Astrocyte (in vitro differentiated cells and primary cell): ENCODE results near the gene CTIF. TPM values are rescaled to one million over a fixed set of nuclear protein-coding genes. Genes with fewer than 3 reads are reported as not detected.

Experiments used
- DNase-seq: peaks from one replicate; pipeline ENCODE4 v3.0.0-alpha.2; 2010; ENCODE audit warnings: low read depth
- FAIRE-seq: peaks from 2 replicates; lab custom pipeline; 2011; peaks lifted over from hg19 to GRCh38; lab: Jason Lieb, UNC
- H2AFZ ChIP-seq: 2 replicates; pipeline ENCODE4 v1.6.0; 2012; ENCODE audit warnings: low read depth, low read length, inconsistent platforms
- H3K27ac ChIP-seq: 2 replicates; pipeline ENCODE4 v1.5.1; 2011; ENCODE audit warnings: low read depth, low read length, inconsistent platforms
- H3K27me3 ChIP-seq: 2 replicates; pipeline ENCODE4 v1.6.0; 2011; ENCODE audit warnings: low read length, inconsistent platforms; ENCODE audit not compliant: insufficient read depth
- H3K36me3 ChIP-seq: 2 replicates; pipeline ENCODE4 v1.5.1; 2011; ENCODE audit warnings: low read length, inconsistent platforms; ENCODE audit not compliant: insufficient read depth
- H3K4me1 ChIP-seq: 2 replicates; pipeline ENCODE4 v1.5.1; 2011; ENCODE audit warnings: low read length, inconsistent platforms; ENCODE audit not compliant: insufficient read depth
- H3K4me2 ChIP-seq: 2 replicates; pipeline ENCODE4 v1.6.0; 2012; ENCODE audit warnings: low read length, inconsistent platforms
- H3K4me3 ChIP-seq: 2 replicates; pipeline ENCODE4 v1.5.1; 2011; ENCODE audit warnings: low read depth, mild to moderate bottlenecking, low read length, inconsistent platforms; ENCODE audit not compliant: insufficient read depth
- H3K79me2 ChIP-seq: 2 replicates; pipeline ENCODE4 v1.6.0; 2012; ENCODE audit warnings: mild to moderate bottlenecking, low read length, inconsistent platforms; ENCODE audit not compliant: insufficient read depth
- H3K9ac ChIP-seq: 2 replicates; pipeline ENCODE4 v1.6.0; 2012; ENCODE audit warnings: mild to moderate bottlenecking, low read length, inconsistent platforms
- H3K9me3 ChIP-seq: 2 replicates; pipeline ENCODE4 v1.5.1; 2012; ENCODE audit warnings: low read depth, mild to moderate bottlenecking, low read length, inconsistent platforms; ENCODE audit not compliant: insufficient read depth
- H4K20me1 ChIP-seq: 2 replicates; pipeline ENCODE4 v1.6.0; 2012; ENCODE audit warnings: low read length, inconsistent platforms; ENCODE audit not compliant: insufficient read depth
- H3K27ac Mint-ChIP-seq: one replicate; pipeline ENCODE4 v1.8.0; 2021; ENCODE audit warnings: mild to moderate bottlenecking, mixed read lengths; ENCODE audit not compliant: unreplicated experiment
- H3K27me3 Mint-ChIP-seq: one replicate; pipeline ENCODE4 v1.8.0; 2021; ENCODE audit warnings: low read depth, mixed read lengths; ENCODE audit not compliant: unreplicated experiment
- H3K36me3 Mint-ChIP-seq: one replicate; pipeline ENCODE4 v1.8.0; 2021; ENCODE audit warnings: low read depth, mixed read lengths; ENCODE audit not compliant: unreplicated experiment
- H3K4me1 Mint-ChIP-seq: one replicate; pipeline ENCODE4 v1.8.0; 2021; ENCODE audit warnings: low read depth, mixed read lengths; ENCODE audit not compliant: unreplicated experiment
- H3K4me3 Mint-ChIP-seq: one replicate; pipeline ENCODE4 v1.8.0; 2021; ENCODE audit warnings: mild to moderate bottlenecking, moderate library complexity, mixed read lengths; ENCODE audit not compliant: unreplicated experiment
- H3K9me3 Mint-ChIP-seq: one replicate; pipeline ENCODE4 v1.8.0; 2021; ENCODE audit warnings: mild to moderate bottlenecking, mixed read lengths; ENCODE audit not compliant: unreplicated experiment
- EZH2 ChIP-seq: IDR thresholded peaks from 2 replicates; pipeline ENCODE4 v1.6.1; 2012; ENCODE audit warnings: mild to moderate bottlenecking, low read length, inconsistent platforms; ENCODE audit not compliant: insufficient read depth
- total RNA-seq: library from RNA; stranded (reverse); gene quantifications from 2 replicates; pipeline ENCODE4 v1.2.1, GENCODE V29; 2021
- TF ChIP-seq, protein P1 (sequence below): IDR thresholded peaks from 2 replicates; pipeline ENCODE4 v1.5.1; 2011; ENCODE audit warnings: low read depth, mild to moderate bottlenecking, inconsistent platforms, low read length, moderate library complexity; ENCODE audit not compliant: insufficient read depth

The CTIF gene
- total RNA-seq, 1 donor from 2014 or later, result 101 TPM

DNA sequence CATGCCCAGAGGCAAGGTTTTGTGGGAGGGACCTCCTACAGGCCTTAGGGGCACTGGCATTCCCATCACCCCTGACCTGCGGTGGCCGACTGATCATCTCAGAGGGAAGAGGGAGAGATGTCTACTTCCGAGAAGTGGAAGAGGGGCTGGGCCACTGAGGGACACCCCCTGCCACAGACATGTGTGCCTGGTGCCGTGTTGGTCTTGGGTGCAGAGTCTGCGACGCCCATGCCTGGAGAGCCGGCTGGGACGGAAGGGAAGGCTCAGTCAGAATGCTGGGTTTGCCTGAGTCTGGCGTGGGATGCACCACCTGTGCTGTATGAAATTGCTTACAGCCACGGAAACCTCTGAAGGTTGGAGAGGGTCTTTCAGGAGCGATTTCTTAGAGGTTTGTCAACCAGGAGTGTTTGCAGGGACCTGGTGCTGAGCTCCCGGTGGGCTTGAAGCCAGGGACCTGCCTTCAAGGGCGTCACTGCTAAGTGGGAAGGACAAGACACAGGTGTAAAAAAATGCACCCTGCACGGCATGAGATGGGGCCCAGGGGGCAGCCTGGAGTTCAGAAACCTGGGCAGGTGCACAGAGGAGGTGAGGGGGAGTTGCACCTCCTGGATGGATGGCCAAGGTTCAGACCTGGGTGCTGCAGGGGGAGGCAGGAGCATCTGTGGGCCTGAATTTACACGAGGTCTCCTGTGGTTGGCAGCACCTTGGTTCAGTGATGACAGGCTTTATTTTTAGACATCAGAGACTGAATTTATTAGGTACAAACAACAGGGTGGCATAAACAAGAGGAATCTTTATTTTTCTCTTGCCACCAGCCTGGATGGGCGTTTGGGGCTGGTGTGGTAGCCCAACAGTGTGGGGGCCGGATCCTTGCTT lies 100.3 kb downstream of the CTIF start:
- Mint-ChIP-seq H3K4me3 (no peak overlapping the region), H3K27me3 (no peaks in the 10 kb centered on the region), H3K4me1 (peaks cover 34% of the 10 kb centered on the region), H3K36me3 (peaks cover 52% of the 10 kb centered on the region), H3K27ac (peak overlapping the region; percentile 26), H3K9me3 (peaks cover 8% of the 10 kb centered on the region)
- Histone ChIP-seq H3K9me3 (no peaks in the 10 kb centered on the region), H4K20me1 (peaks cover 39% of the 10 kb centered on the region), H2AFZ (no peak overlapping the region), H3K4me2 (no peak overlapping the region), H3K27me3 (no peaks in the 10 kb centered on the region), H3K9ac (no peak overlapping the region), H3K79me2 (peaks cover 30% of the 10 kb centered on the region), H3K36me3 (peaks cover under 1% of the 10 kb centered on the region), H3K4me3 (no peak overlapping the region), H3K4me1 (peaks cover 21% of the 10 kb centered on the region), H3K27ac (no peak overlapping the region)
- FAIRE-seq (no peak), DNase-seq (no peak)
- TF ChIP-seq, protein P1, sequence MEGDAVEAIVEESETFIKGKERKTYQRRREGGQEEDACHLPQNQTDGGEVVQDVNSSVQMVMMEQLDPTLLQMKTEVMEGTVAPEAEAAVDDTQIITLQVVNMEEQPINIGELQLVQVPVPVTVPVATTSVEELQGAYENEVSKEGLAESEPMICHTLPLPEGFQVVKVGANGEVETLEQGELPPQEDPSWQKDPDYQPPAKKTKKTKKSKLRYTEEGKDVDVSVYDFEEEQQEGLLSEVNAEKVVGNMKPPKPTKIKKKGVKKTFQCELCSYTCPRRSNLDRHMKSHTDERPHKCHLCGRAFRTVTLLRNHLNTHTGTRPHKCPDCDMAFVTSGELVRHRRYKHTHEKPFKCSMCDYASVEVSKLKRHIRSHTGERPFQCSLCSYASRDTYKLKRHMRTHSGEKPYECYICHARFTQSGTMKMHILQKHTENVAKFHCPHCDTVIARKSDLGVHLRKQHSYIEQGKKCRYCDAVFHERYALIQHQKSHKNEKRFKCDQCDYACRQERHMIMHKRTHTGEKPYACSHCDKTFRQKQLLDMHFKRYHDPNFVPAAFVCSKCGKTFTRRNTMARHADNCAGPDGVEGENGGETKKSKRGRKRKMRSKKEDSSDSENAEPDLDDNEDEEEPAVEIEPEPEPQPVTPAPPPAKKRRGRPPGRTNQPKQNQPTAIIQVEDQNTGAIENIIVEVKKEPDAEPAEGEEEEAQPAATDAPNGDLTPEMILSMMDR, result no peak
- no peak for TF ChIP-seq EZH2

DNA sequence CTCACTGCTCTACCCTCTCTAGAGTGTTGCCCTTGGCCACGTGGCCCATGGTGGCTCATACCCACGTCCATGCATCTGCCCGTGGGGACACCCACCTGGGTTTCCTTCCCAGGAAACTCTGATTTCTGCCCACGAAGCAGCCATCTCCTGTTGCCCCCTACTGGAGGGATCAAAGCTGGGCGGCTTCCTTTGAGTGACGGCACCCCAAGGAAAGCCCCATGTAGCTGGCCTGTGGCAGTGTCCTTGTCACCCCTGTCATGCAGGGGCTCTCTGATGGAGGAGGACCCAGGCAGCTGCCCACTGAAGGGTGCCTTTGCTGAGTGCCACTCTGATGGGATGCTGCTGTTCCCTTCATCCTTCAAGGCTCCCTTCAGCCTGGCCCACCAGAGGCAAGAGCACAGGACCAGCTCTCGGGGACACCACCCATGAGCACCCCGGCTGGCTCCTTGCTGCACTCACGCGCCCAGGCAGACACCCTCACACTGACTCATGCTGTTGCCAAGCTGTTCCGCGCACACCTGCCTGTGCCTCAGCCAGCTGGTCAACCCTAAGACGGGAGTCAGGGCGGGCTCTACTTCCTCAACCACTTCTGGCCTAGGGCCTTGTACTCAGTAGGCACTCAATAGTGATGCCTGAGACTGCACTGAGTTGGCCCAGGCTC lies 101.1 kb downstream of the CTIF start:
- Histone ChIP-seq H3K79me2 (peaks cover 37% of the 10 kb centered on the region), H3K9me3 (no peaks in the 10 kb centered on the region), H3K36me3 (no peaks in the 10 kb centered on the region), H3K4me2 (no peak overlapping the region), H4K20me1 (peaks cover 45% of the 10 kb centered on the region), H3K4me1 (peaks cover 21% of the 10 kb centered on the region), H3K27me3 (no peaks in the 10 kb centered on the region), H2AFZ (no peak overlapping the region), H3K27ac (no peak overlapping the region), H3K9ac (no peak overlapping the region), H3K4me3 (no peak overlapping the region)
- FAIRE-seq (no peak), DNase-seq (no peak)
- Mint-ChIP-seq H3K4me1 (peaks cover 38% of the 10 kb centered on the region), H3K9me3 (peaks cover 8% of the 10 kb centered on the region), H3K4me3 (no peak overlapping the region), H3K27me3 (no peaks in the 10 kb centered on the region), H3K27ac (no peak overlapping the region), H3K36me3 (peaks cover 54% of the 10 kb centered on the region)
- TF ChIP-seq, protein P1, result no peak
- TF ChIP-seq EZH2, result no peak
